K562 (cell line): ENCODE data around the gene HES4. TPM values are rescaled to one million over a fixed set of nuclear protein-coding genes. Genes with fewer than 3 reads are reported as not detected.
A peak's percentile ranks its signal among the peaks of the same experiment; 100 is the strongest.

Experiments
- ARNT ChIP-seq, 2 experiments: fragments of 450-650 bp; IDR thresholded peaks; 2 replicates each; pipeline ENCODE4 v1.6.1; 2016; ENCODE audit warnings: mild to moderate bottlenecking in 1 of 2
- BHLHE40 ChIP-seq: IDR thresholded peaks from 2 replicates; pipeline ENCODE4 v1.6.1; 2011; ENCODE audit warnings: low read length, improper control_type of control experiment
- CBX1 ChIP-seq: sonication (generic); IDR thresholded peaks from 2 replicates; pipeline ENCODE4 v1.6.1; 2016; ENCODE audit warnings: antibody characterized with exemption, low read depth, mild to moderate bottlenecking
- GATAD2A ChIP-seq: fragments of 450-650 bp; IDR thresholded peaks from 2 replicates; pipeline ENCODE4 v1.6.1; 2017
- HMG20A ChIP-seq: fragments of 450-650 bp; formaldehyde crosslinking; conservative IDR thresholded peaks from 2 replicates; pipeline ENCODE4 v1.4.0; 2020; ENCODE audit warnings: mild to moderate bottlenecking, mixed read lengths
- KLF1 ChIP-seq: fragments of 450-650 bp; IDR thresholded peaks from 2 replicates; pipeline ENCODE4 v1.6.1; 2016; ENCODE audit warnings: missing genetic modification characterization, missing compliant biosample characterization
- MITF ChIP-seq: IDR thresholded peaks from 2 replicates; pipeline ENCODE4 v1.6.1; 2014; ENCODE audit warnings: antibody characterized with exemption
- MYC ChIP-seq, 2 experiments: fragments of 250-450 bp in 1 of 2; sonication (Bioruptor Pico) in 1 of 2; IDR thresholded peaks; 2 replicates each; pipeline versions ENCODE4 v1.5.1 to v1.6.1; 2012 to 2021; ENCODE audit warnings: low read depth in 2 of 2, borderline replicate concordance in 1 of 2, improper control_type of control experiment in 1 of 2, low read length in 1 of 2, mild to moderate bottlenecking in 1 of 2, moderate library complexity in 1 of 2
- NUFIP1 ChIP-seq: fragments of 450-650 bp; IDR thresholded peaks from 2 replicates; pipeline ENCODE4 v1.6.1; 2018; ENCODE audit not compliant: partially characterized antibody
- RERE ChIP-seq: sonication (generic); formaldehyde crosslinking; IDR thresholded peaks from 2 replicates; pipeline ENCODE4 v1.8.0; 2023; ENCODE audit warnings: missing genetic modification reagents, mild to moderate bottlenecking, borderline replicate concordance
- THAP12 ChIP-seq: fragments of 250-450 bp; sonication (Bioruptor Pico); IDR thresholded peaks from 2 replicates; pipeline ENCODE4 v1.9.0; 2021; ENCODE audit warnings: mild to moderate bottlenecking, inconsistent platforms
- ZBTB43 ChIP-seq: sonication (generic); formaldehyde crosslinking; IDR thresholded peaks from 2 replicates; pipeline ENCODE4 v1.8.0; 2023; ENCODE audit warnings: mild to moderate bottlenecking, missing genetic modification reagents
- ZBTB7A ChIP-seq: IDR thresholded peaks from 2 replicates; pipeline ENCODE4 v1.6.1; 2011; ENCODE audit warnings: low read depth, mild to moderate bottlenecking, low read length, moderate library complexity, borderline replicate concordance; ENCODE audit not compliant: control insufficient read depth
- ZKSCAN8 ChIP-seq: fragments of 200-800 bp; sonication (Bioruptor generic); IDR thresholded peaks from 2 replicates; pipeline ENCODE4 v1.6.1; 2016; ENCODE audit warnings: missing genetic modification characterization, missing compliant biosample characterization
- ZNF12 ChIP-seq: sonication (generic); formaldehyde crosslinking; IDR thresholded peaks from 2 replicates; pipeline ENCODE4 v1.4.0; 2020; ENCODE audit warnings: mild to moderate bottlenecking, missing genetic modification reagents
- ZNF277 ChIP-seq: fragments of 250-450 bp; sonication (Bioruptor Pico); IDR thresholded peaks from 2 replicates; pipeline ENCODE4 v1.8.0; 2022; ENCODE audit warnings: inconsistent platforms, mild to moderate bottlenecking, moderate library complexity, borderline replicate concordance
- polyA plus RNA-seq, 8 experiments: library from polyadenylated mRNA; depleted of rRNA in 4 of 8; stranded (reverse) in 5 of 8; unstranded in 3 of 8; fragments of >200 nt; fragmentation: Nextera tagmentation in 2 of 8; fragmentation: Illumina TruSeq in 1 of 8; extraction: Ambion mirVana in 2 of 8; extraction: Trizol in 1 of 8; gene quantifications; 2 replicates each; pipeline versions ENCODE4 v1.2.1 to v1.2.3, GENCODE V29; 2011 to 2014; ENCODE audit warnings: inconsistent platforms in 1 of 8, missing spikeins in 1 of 8
- total RNA-seq, 7 experiments: library from RNA; depleted of rRNA in 6 of 7; stranded (reverse); fragments of >200 nt in 6 of 7; fragmentation: Illumina TruSeq in 2 of 7; extraction: Trizol in 2 of 7; gene quantifications; 2 replicates each; pipeline versions ENCODE4 v1.2.1 to v1.2.3, GENCODE V29; 2011 to 2021; ENCODE audit warnings: low replicate concordance in 1 of 7

HES4 gene
- total and polyA plus RNA-seq, 9 of the 15 experiments (the other 6 are each of a cell fraction or from before 2014, with no cell fraction given): 0.21 to 43.7 (median 5.3) TPM; not detected in 2

- TF ChIP-seq ZBTB43 (CRISPR knock-in tag) (no peak), NUFIP1 (no peak), ARNT (IDR thresholded peaks at IDR 0.05) (no peak), ZBTB7A (peak; percentile 71), BHLHE40 (peak; percentile 49; the same call in 1 of the 2 replicates), RERE (CRISPR knock-in tag) (no peak), GATAD2A (no peak), CBX1 (no peak), ZKSCAN8 (CRISPR knock-in tag) (no peak), MITF (no peak), THAP12 (0 out of 2 replicates have a peak, but pooled peaks have one; percentile 4), MYC (IDR thresholded peaks at IDR 0.05; ENCODE audit: low read depth, low read length) (peak; percentile 70), MYC (CRISPR knock-in tag; IDR thresholded peaks at IDR 0.05; ENCODE audit: borderline replicate concordance, low read depth) (no peak), HMG20A (CRISPR knock-in tag) (no peak), ZNF12 (CRISPR knock-in tag) (0 out of 2 replicates have a peak, but pooled peaks have one; percentile 38), ZNF277 (CRISPR knock-in tag) (no peak), KLF1 (tag) (no peak)
Measured at GRCh38 chr1:961132-961669, 38.7 kb downstream of the HES4 start (continued).
